Measurements from ENCODE around the gene KCNQ1. TPM values are rescaled to one million over a fixed set of nuclear protein-coding genes. Genes with fewer than 3 reads are reported as not detected.

Gene KCNQ1
- total and polyA plus RNA-seq, 8 donors, result 14.0 to 61.1 (median 46.7) TPM

DNA sequence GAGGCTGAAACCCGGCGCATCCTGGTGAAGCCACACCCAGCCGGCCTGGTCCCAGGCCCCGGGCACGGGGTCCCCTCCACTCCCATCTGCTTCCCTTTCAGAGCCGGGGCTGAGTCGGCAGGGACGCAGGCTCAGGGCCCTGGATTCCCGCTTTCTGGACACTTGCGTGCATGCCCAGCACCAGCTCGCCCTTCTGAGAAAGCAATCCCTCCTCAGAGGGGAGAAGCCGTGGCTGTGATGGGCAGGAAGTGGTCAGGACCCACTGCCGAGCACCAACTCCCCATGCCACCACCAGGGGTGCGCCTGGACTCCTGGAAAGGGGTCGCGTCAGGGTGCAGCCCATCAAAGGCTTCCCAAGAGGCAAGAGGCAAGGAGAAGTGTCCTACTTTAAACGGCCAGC is 425.7 kb downstream of the KCNQ1 start:
- WGBS, 2 donors, result 60 to 63% methylated on average over 17 of the region's 17 CpGs
- intact Hi-C loops (cut with DNase I), result no loop called here
- H3K4me3 ChIP-seq, result no peak overlapping the region
- no peak for ATAC-seq
- H3K9me3 ChIP-seq, result no peaks in the 10 kb centered on the region
- no peak for TF ChIP-seq CTCF (IDR thresholded peaks at IDR 0.05)
- H3K36me3 ChIP-seq, result no peaks in the 10 kb centered on the region
- peak in 1 of 6 donors; percentile 66 for DNase-seq
- H3K27me3 ChIP-seq, result no peaks in the 10 kb centered on the region
- FAIRE-seq, result no peak
- H3K4me1 ChIP-seq, result no peaks in the 10 kb centered on the region
- no peak overlapping the region for H3K27ac ChIP-seq

DNA sequence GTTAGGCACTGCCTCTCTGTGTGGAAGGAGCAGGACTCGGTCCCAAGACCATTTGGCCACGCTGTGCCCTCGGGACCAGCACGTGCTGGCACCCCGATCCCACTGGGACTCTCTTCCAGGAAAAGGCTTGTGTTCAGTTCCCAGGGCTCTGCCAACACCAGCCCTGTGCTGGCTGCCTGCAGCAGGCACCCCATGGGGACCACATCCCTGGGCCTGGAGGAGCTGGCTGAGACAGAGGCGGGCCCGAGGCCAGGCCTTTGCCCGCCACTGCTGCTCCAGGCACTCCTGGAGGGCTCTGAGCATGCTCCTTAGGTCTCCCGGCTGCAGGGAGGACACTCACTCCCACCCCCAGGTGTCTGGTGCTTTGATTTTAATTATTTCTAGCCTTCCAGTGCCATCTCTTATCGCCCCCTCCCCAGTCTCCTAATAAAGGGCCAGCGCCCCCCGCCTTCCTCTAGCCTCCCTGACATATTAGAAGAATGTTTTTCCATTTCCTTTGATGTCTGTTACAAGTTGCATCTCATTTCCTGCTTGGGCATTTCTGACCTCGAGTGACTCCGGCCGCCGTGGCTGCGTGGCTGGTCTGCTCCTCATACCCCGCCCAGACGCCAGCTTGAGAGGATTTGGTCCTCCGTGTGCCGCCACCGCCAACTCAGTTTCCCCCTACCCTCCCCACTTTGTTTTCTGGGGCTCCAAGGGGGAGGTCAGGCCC is 426.3 kb downstream of the KCNQ1 start:
- ATAC-seq (no peak), FAIRE-seq (no peak), DNase-seq (peak in 1 of 6 donors; percentile 32)
- intact Hi-C loops (cut with DNase I), result no loop called here
- H3K36me3 ChIP-seq, result no peaks in the 10 kb centered on the region
- no peaks in the 10 kb centered on the region for H3K27me3 ChIP-seq
- no peak overlapping the region for H3K27ac ChIP-seq
- no peaks in the 10 kb centered on the region for H3K9me3 ChIP-seq
- 62 to 67% methylated on average over 19 to 22 of the region's 22 CpGs for WGBS, 2 donors
- H3K4me1 ChIP-seq, result no peaks in the 10 kb centered on the region
- TF ChIP-seq CTCF (IDR thresholded peaks at IDR 0.05), result no peak
- H3K4me3 ChIP-seq, result no peak overlapping the region

- no peak for FAIRE-seq
- Histone ChIP-seq H3K4me3 (no peak overlapping the region), H3K36me3 (no peaks in the 10 kb centered on the region), H3K27ac (no peak overlapping the region), H3K9me3 (no peaks in the 10 kb centered on the region), H3K4me1 (no peaks in the 10 kb centered on the region), H3K27me3 (no peaks in the 10 kb centered on the region)
- ATAC-seq, result no peak
- DNase-seq, result no peak
- intact Hi-C loops (cut with DNase I), result no loop called here
- WGBS, 2 donors, result 92 to 93% methylated on average over 10 of the region's 10 CpGs
- TF ChIP-seq CTCF (IDR thresholded peaks at IDR 0.05), result no peak
Observed at GRCh38 chr11:2874963-2875362, 430.2 kb downstream of the KCNQ1 start.

- Histone ChIP-seq H3K27me3 (no peaks in the 10 kb centered on the region), H3K9me3 (no peaks in the 10 kb centered on the region), H3K4me1 (no peaks in the 10 kb centered on the region), H3K4me3 (no peak overlapping the region), H3K27ac (no peak overlapping the region), H3K36me3 (no peaks in the 10 kb centered on the region)
- intact Hi-C loops (cut with DNase I), result no loop called here
- DNase-seq (no peak), FAIRE-seq (no peak), ATAC-seq (peak in 1 of 4 donors; percentile 31)
- 89 to 91% methylated on average over 6 of the region's 6 CpGs for WGBS, 2 donors
- TF ChIP-seq CTCF (IDR thresholded peaks at IDR 0.05), result no peak
Observed at GRCh38 chr11:2877474-2877873, 432.7 kb downstream of the KCNQ1 start.

DNA sequence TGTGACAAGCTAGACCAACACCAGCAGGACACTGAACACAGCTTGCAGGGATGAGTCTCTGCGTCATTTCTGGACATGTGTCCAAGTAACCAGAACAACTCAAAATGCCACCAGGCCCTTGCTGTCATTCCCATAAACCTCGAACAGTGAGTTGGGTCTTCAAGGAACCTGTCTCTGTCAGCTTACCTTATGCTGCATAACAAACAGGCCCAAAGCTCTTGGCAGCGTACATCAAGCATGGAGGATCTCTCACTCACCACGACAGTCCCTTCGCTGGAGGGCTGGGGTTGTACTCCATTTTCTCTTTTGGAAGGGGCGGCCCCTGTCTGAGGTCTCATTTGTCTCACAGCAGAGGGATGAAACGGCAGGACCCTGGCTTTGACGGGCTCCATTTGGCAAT is 434.0 kb downstream of the KCNQ1 start:
- no peaks in the 10 kb centered on the region for H3K27me3 ChIP-seq
- H3K36me3 ChIP-seq, result no peaks in the 10 kb centered on the region
- TF ChIP-seq CTCF (IDR thresholded peaks at IDR 0.05), result no peak
- no peak overlapping the region for H3K4me3 ChIP-seq
- H3K27ac ChIP-seq, result no peak overlapping the region
- FAIRE-seq, result no peak
- intact Hi-C loops (cut with DNase I), result no loop called here
- WGBS, 2 donors, result 93% methylated on average over 8 of the region's 8 CpGs
- peak in 1 of 6 donors; percentile 20 for DNase-seq
- no peak for ATAC-seq
- no peaks in the 10 kb centered on the region for H3K4me1 ChIP-seq
- H3K9me3 ChIP-seq, result no peaks in the 10 kb centered on the region
